Measurements from ENCODE around the gene IGFBP6. TPM values are rescaled to one million over a fixed set of nuclear protein-coding genes. Genes with fewer than 3 reads are reported as not detected.

Gene IGFBP6
- total RNA-seq, 2 experiments from 2014 or later, result 1.8 to 3.9 TPM

GRCh38 chr12:53054112-53054878 is 43.2 kb upstream of the IGFBP6 start:
- Mint-ChIP-seq H3K27me3 (no peaks in the 10 kb centered on the region), H3K4me1 (peaks cover 24% of the 10 kb centered on the region), H3K36me3 (no peaks in the 10 kb centered on the region), H3K27ac (peak overlapping the region; percentile 86), H3K9me3 (ENCODE audit: low read depth) (no peaks in the 10 kb centered on the region), H3K4me3 (peak overlapping the region; percentile 92)
- ATAC-seq (peak; percentile 94), DNase-seq (peak; percentile 95)
- CTCF ChIA-PET, result interaction anchor here (0.8 to 13.7 kb wide), 21 partner anchors 7 to 267 kb away, joined by 3 to 153 read pairs (median 4); partner anchors contain the start of genes AAAS, EIF4B, ESPL1 and IGFBP6

GRCh38 chr12:53055471-53056266 is 41.8 kb upstream of the IGFBP6 start:
- H3K27ac Mint-ChIP-seq, result no peak overlapping the region
- no peaks in the 10 kb centered on the region for H3K27me3 Mint-ChIP-seq
- DNase-seq (no peak), ATAC-seq (no peak)
- H3K9me3 Mint-ChIP-seq (ENCODE audit: low read depth), result no peaks in the 10 kb centered on the region
- CTCF ChIA-PET, result interaction anchor here (0.7 to 13.7 kb wide), 6 partner anchors 9 to 212 kb away, joined by 3 to 153 read pairs (median 23); partner anchors contain the start of genes ESPL1, IGFBP6 and SOAT2
- no peak overlapping the region for H3K4me3 Mint-ChIP-seq
- peaks cover 22% of the 10 kb centered on the region for H3K4me1 Mint-ChIP-seq
- no peaks in the 10 kb centered on the region for H3K36me3 Mint-ChIP-seq

- H3K36me3 Mint-ChIP-seq, result no peaks in the 10 kb centered on the region
- no peaks in the 10 kb centered on the region for H3K27me3 Mint-ChIP-seq
- CTCF ChIA-PET, result interaction anchor here (3.7 to 13.7 kb wide), 4 partner anchors 10 to 46 kb away, joined by 22 to 153 read pairs (median 40); partner anchors contain the start of genes IGFBP6 and SOAT2
- peaks cover 22% of the 10 kb centered on the region for H3K4me1 Mint-ChIP-seq
- no peaks in the 10 kb centered on the region for H3K9me3 Mint-ChIP-seq (ENCODE audit: low read depth)
- ATAC-seq (no peak), DNase-seq (no peak)
- H3K4me3 Mint-ChIP-seq, result no peak overlapping the region
- H3K27ac Mint-ChIP-seq, result no peak overlapping the region
Observed at GRCh38 chr12:53056296-53056695, 41.2 kb upstream of the IGFBP6 start.

- Mint-ChIP-seq H3K9me3 (ENCODE audit: low read depth) (no peaks in the 10 kb centered on the region), H3K27ac (no peak overlapping the region), H3K36me3 (no peaks in the 10 kb centered on the region), H3K4me3 (no peak overlapping the region), H3K4me1 (peaks cover 22% of the 10 kb centered on the region), H3K27me3 (no peaks in the 10 kb centered on the region)
- ATAC-seq, result no peak
- no peak for DNase-seq
- CTCF ChIA-PET, result interaction anchor here (4.2 to 13.7 kb wide), 3 partner anchors 10 to 40 kb away, joined by 24 to 153 read pairs (median 55); partner anchors contain the start of gene IGFBP6
Observed at GRCh38 chr12:53056901-53057300, 40.6 kb upstream of the IGFBP6 start.

GRCh38 chr12:53057816-53058500 is 39.5 kb upstream of the IGFBP6 start:
- ATAC-seq (no peak), DNase-seq (peak; percentile 38)
- H3K27ac Mint-ChIP-seq, result no peak overlapping the region
- no peaks in the 10 kb centered on the region for H3K27me3 Mint-ChIP-seq
- CTCF ChIA-PET, result interaction anchor here (0.9 to 13.7 kb wide), 5 partner anchors 9 to 42 kb away, joined by 3 to 153 read pairs (median 6); partner anchors contain the start of gene IGFBP6
- peaks cover 22% of the 10 kb centered on the region for H3K4me1 Mint-ChIP-seq
- no peaks in the 10 kb centered on the region for H3K9me3 Mint-ChIP-seq (ENCODE audit: low read depth)
- no peak overlapping the region for H3K4me3 Mint-ChIP-seq
- no peaks in the 10 kb centered on the region for H3K36me3 Mint-ChIP-seq

GRCh38 chr12:53058674-53059433 is 38.6 kb upstream of the IGFBP6 start:
- Mint-ChIP-seq H3K4me1 (peaks cover 17% of the 10 kb centered on the region), H3K27ac (no peak overlapping the region), H3K4me3 (no peak overlapping the region), H3K27me3 (no peaks in the 10 kb centered on the region), H3K36me3 (no peaks in the 10 kb centered on the region), H3K9me3 (ENCODE audit: low read depth) (no peaks in the 10 kb centered on the region)
- CTCF ChIA-PET, result interaction anchor here (1.0 to 13.7 kb wide), 4 partner anchors 8 to 41 kb away, joined by 3 to 153 read pairs (median 4); no protein-coding TSS in a partner anchor
- ATAC-seq, result no peak
- no peak for DNase-seq

- no peak overlapping the region for H3K4me3 Mint-ChIP-seq
- H3K36me3 Mint-ChIP-seq, result no peaks in the 10 kb centered on the region
- CTCF ChIA-PET, result interaction anchor here (1.0 to 2.1 kb wide), 2 partner anchors 21 to 40 kb away, joined by 3 to 6 read pairs; no protein-coding TSS in a partner anchor
- ATAC-seq (no peak), DNase-seq (no peak)
- no peaks in the 10 kb centered on the region for H3K9me3 Mint-ChIP-seq (ENCODE audit: low read depth)
- no peaks in the 10 kb centered on the region for H3K27me3 Mint-ChIP-seq
- no peak overlapping the region for H3K27ac Mint-ChIP-seq
- H3K4me1 Mint-ChIP-seq, result peaks cover 12% of the 10 kb centered on the region
Observed at GRCh38 chr12:53059434-53060063, 37.9 kb upstream of the IGFBP6 start.

GRCh38 chr12:53060064-53060720 is 37.3 kb upstream of the IGFBP6 start:
- H3K27me3 Mint-ChIP-seq, result no peaks in the 10 kb centered on the region
- peaks cover 10% of the 10 kb centered on the region for H3K4me1 Mint-ChIP-seq
- CTCF ChIA-PET, result interaction anchor here (2.0 to 2.1 kb wide), 2 partner anchors 18 to 39 kb away, joined by 6 to 7 read pairs; partner anchors contain the start of gene SPRYD3
- H3K36me3 Mint-ChIP-seq, result peaks cover 2% of the 10 kb centered on the region
- H3K9me3 Mint-ChIP-seq (ENCODE audit: low read depth), result no peaks in the 10 kb centered on the region
- ATAC-seq (no peak), DNase-seq (peak; percentile 38)
- H3K4me3 Mint-ChIP-seq, result no peak overlapping the region
- no peak overlapping the region for H3K27ac Mint-ChIP-seq

GRCh38 chr12:53060721-53061276 is 36.7 kb upstream of the IGFBP6 start:
- DNase-seq (no peak), ATAC-seq (no peak)
- peaks cover 3% of the 10 kb centered on the region for H3K36me3 Mint-ChIP-seq
- no peak overlapping the region for H3K27ac Mint-ChIP-seq
- no peaks in the 10 kb centered on the region for H3K9me3 Mint-ChIP-seq (ENCODE audit: low read depth)
- H3K27me3 Mint-ChIP-seq, result no peaks in the 10 kb centered on the region
- CTCF ChIA-PET, result interaction anchor here (1.0 to 2.0 kb wide), 2 partner anchors 18 to 27 kb away, joined by 3 to 7 read pairs; partner anchors contain the start of gene SPRYD3
- peaks cover 4% of the 10 kb centered on the region for H3K4me1 Mint-ChIP-seq
- no peak overlapping the region for H3K4me3 Mint-ChIP-seq

- ATAC-seq (no peak), DNase-seq (peak; percentile 39)
- CTCF ChIA-PET, result interaction anchor here (1.0 to 9.1 kb wide), 6 partner anchors 8 to 39 kb away, joined by 3 to 298 read pairs (median 5); partner anchors contain the start of genes IGFBP6, SOAT2 and SPRYD3
- Mint-ChIP-seq H3K9me3 (ENCODE audit: low read depth) (no peaks in the 10 kb centered on the region), H3K36me3 (peaks cover 6% of the 10 kb centered on the region), H3K4me3 (no peak overlapping the region), H3K4me1 (peaks cover 5% of the 10 kb centered on the region), H3K27me3 (no peaks in the 10 kb centered on the region), H3K27ac (no peak overlapping the region)
Observed at GRCh38 chr12:53061404-53062010, 36.0 kb upstream of the IGFBP6 start.

Data from activated CD8-positive, alpha-beta memory T cell treated with anti-CD3 and anti-CD28 coated beads, Interleukin-2, amount 10 ng/mL, durations not matched to agents 7 days and 5 days (primary cell).